Lower leg skin (tissue), 3 donors: ENCODE results near the gene ABHD8.

Experiments used
- CTCF ChIP-seq, 3 donors: fragments of 450-650 bp; IDR thresholded peaks; one replicate each; pipeline ENCODE4 v1.5.1; 2016; ENCODE audit warnings: antibody characterized with exemption in 3 of 3, mild to moderate bottlenecking in 3 of 3, moderate library complexity in 2 of 3
- POLR2A ChIP-seq, 2 donors: fragments of 450-650 bp; IDR thresholded peaks; one replicate each; pipeline ENCODE4 v1.6.1; 2016 to 2017; ENCODE audit warnings: antibody characterized with exemption in 2 of 2, mild to moderate bottlenecking in 1 of 2, moderate library complexity in 1 of 2

GRCh38 chr19:17348700-17349099 is 45.5 kb upstream of the ABHD8 start:
- no peak for TF ChIP-seq POLR2A (IDR thresholded peaks at IDR 0.05)
- TF ChIP-seq CTCF (IDR thresholded peaks at IDR 0.05): no peak
